HepG2 (cell line): ENCODE data around the gene CXCR1. TPM values are rescaled to one million over a fixed set of nuclear protein-coding genes. Genes with fewer than 3 reads are reported as not detected.
A peak's percentile ranks its signal among the peaks of the same experiment; 100 is the strongest.

Source experiments
- ATAC-seq: fragments of 200-7000 bp; cut with Tn5 transposase; 3 replicates; pipeline ENCODE4 v1.9.1; 2020; ENCODE audit warnings: mild to moderate bottlenecking, moderate library complexity
- BruUV-seq: library from RNA; stranded (reverse); fragments of 400-500 nt; replicated peaks from 2 replicates; lab custom pipeline; 2021; lab: Mats Ljungman, UMichigan
- CTCF ChIA-PET: fragments of 300-600 bp; formaldehyde crosslinking; extraction: SDS; loops from one replicate; lab custom pipeline; 2021; ENCODE audit warnings: low total read pairs, inconsistent platforms, low intra/inter-chr PET ratio; lab: Yijun Ruan, JAX
- POLR2A ChIA-PET: fragments of 350-600 bp; sonication (Branson Sonifier 250); formaldehyde crosslinking; loops from one replicate; lab custom pipeline; 2020; ENCODE audit warnings: antibody characterized with exemption, inconsistent platforms; lab: Yijun Ruan, JAX
- DNase-seq: peaks from one replicate; pipeline ENCODE4 v3.0.0-alpha.2; 2015; ENCODE audit warnings: low spot score
- FAIRE-seq: peaks from 3 replicates; lab custom pipeline; 2011; peaks lifted over from hg19 to GRCh38; lab: Jason Lieb, UNC
- H2AFZ ChIP-seq: one replicate; pipeline ENCODE4 v1.6.1; 2011; ENCODE audit warnings: low read length, inconsistent platforms
- H3K27ac ChIP-seq: fragments of 300-600 bp; 3 replicates; pipeline ENCODE4 v1.8.0; 2011; ENCODE audit warnings: mixed run types, mild to moderate bottlenecking, mixed read lengths, low read length, inconsistent platforms; ENCODE audit not compliant: insufficient read depth; ENCODE audit errors: extremely low read length
- H3K27me3 ChIP-seq, 2 experiments: fragments of 200-600 bp in 1 of 2; 2 replicates in 1 of 2; 3 replicates in 1 of 2; pipeline versions ENCODE4 v1.6.0 to v1.8.0; 2011; ENCODE audit warnings: low read length in 2 of 2, mild to moderate bottlenecking in 2 of 2, moderate library complexity in 2 of 2, inconsistent platforms in 1 of 2; ENCODE audit not compliant: insufficient read depth in 2 of 2, control insufficient read depth in 1 of 2
- H3K36me3 ChIP-seq, 2 experiments: fragments of 200-600 bp in 1 of 2; replicated peaks in 1 of 2; 2 replicates in 1 of 2; 3 replicates in 1 of 2; pipeline versions ENCODE4 v1.5.1 to v1.8.0; 2011; ENCODE audit warnings: low read length in 2 of 2, inconsistent platforms in 1 of 2; ENCODE audit not compliant: insufficient read depth in 2 of 2, control insufficient read depth in 1 of 2
- H3K4me1 ChIP-seq: 2 replicates; pipeline ENCODE4 v1.5.1; 2012; ENCODE audit warnings: low read length, inconsistent platforms; ENCODE audit not compliant: insufficient read depth
- H3K4me2 ChIP-seq: 2 replicates; pipeline ENCODE4 v1.6.0; 2011; ENCODE audit warnings: low read depth, low read length, inconsistent platforms
- H3K4me3 ChIP-seq, 3 experiments: fragments of 200-600 bp in 1 of 3; sonication (generic), shearing (Covaris generic) in 1 of 3; replicated peaks in 1 of 3; 2 replicates each; pipeline ENCODE4 v1.5.1; 2011 to 2016; ENCODE audit warnings: low read length in 3 of 3, inconsistent platforms in 2 of 3, low read depth in 2 of 3, mild to moderate bottlenecking in 2 of 3, control low read depth in 1 of 3, mixed read lengths in 1 of 3; ENCODE audit not compliant: insufficient read depth in 1 of 3
- H3K79me2 ChIP-seq: one replicate; pipeline ENCODE4 v1.6.1; 2011; ENCODE audit warnings: low read length, inconsistent platforms; ENCODE audit not compliant: insufficient read depth
- H3K9ac ChIP-seq: 2 replicates; pipeline ENCODE4 v1.6.0; 2011; ENCODE audit warnings: mild to moderate bottlenecking, low read depth, low read length, inconsistent platforms; ENCODE audit not compliant: insufficient read depth
- H3K9me3 ChIP-seq: 2 replicates; pipeline ENCODE4 v1.5.1; 2012; ENCODE audit warnings: mild to moderate bottlenecking, low read length
- H4K20me1 ChIP-seq: 2 replicates; pipeline ENCODE4 v1.6.0; 2011; ENCODE audit warnings: inconsistent platforms, mild to moderate bottlenecking, low read length, moderate library complexity; ENCODE audit not compliant: insufficient read depth
- BHLHE40 ChIP-seq: IDR thresholded peaks from 2 replicates; pipeline ENCODE4 v1.6.1; 2011; ENCODE audit warnings: low read length, improper control_type of control experiment
- CEBPB ChIP-seq: IDR thresholded peaks from 2 replicates; pipeline ENCODE4 v1.6.1; 2011; ENCODE audit warnings: low read depth, low read length, improper control_type of control experiment, borderline replicate concordance
- FOXA1 ChIP-seq, 2 experiments: fragments of 450-650 bp in 1 of 2; sonication (generic) in 1 of 2; formaldehyde crosslinking in 1 of 2; IDR thresholded peaks; 2 replicates each; pipeline versions ENCODE4 v1.4.0 to v1.6.1; 2016 to 2020; ENCODE audit warnings: missing genetic modification reagents in 1 of 2
- MEIS2 ChIP-seq: sonication (generic); formaldehyde crosslinking; IDR thresholded peaks from 2 replicates; pipeline ENCODE4 v1.9.0; 2021; ENCODE audit warnings: mild to moderate bottlenecking, missing genetic modification reagents
- NFIB ChIP-seq: sonication (generic); formaldehyde crosslinking; IDR thresholded peaks from 2 replicates; pipeline ENCODE4 v1.9.0; 2021; ENCODE audit warnings: missing genetic modification reagents, mild to moderate bottlenecking, borderline replicate concordance
- TBP ChIP-seq: sonication (generic); formaldehyde crosslinking; IDR thresholded peaks from 2 replicates; pipeline ENCODE4 v1.5.0; 2020; ENCODE audit warnings: missing genetic modification reagents
- THAP11 ChIP-seq: IDR thresholded peaks from 2 replicates; pipeline ENCODE4 v1.6.1; 2016; ENCODE audit warnings: missing biosample characterization, missing genetic modification reagents
- YY1 ChIP-seq: IDR thresholded peaks from 2 replicates; pipeline ENCODE4 v1.6.1; 2011; ENCODE audit warnings: low read length, low read depth, moderate library complexity, mild to moderate bottlenecking; ENCODE audit not compliant: insufficient read depth, insufficient replicate concordance
- ZBTB8A ChIP-seq: sonication (generic); formaldehyde crosslinking; IDR thresholded peaks from 2 replicates; pipeline ENCODE4 v1.4.0; 2020; ENCODE audit warnings: mild to moderate bottlenecking, low read depth, missing genetic modification reagents, borderline replicate concordance
- ZMYM3 ChIP-seq: sonication (generic); formaldehyde crosslinking; IDR thresholded peaks from 2 replicates; pipeline ENCODE4 v1.5.1; 2020; ENCODE audit warnings: mild to moderate bottlenecking, missing genetic modification reagents
- ZNF232 ChIP-seq: sonication (generic); formaldehyde crosslinking; IDR thresholded peaks from 2 replicates; pipeline ENCODE4 v1.4.0; 2020; ENCODE audit warnings: missing genetic modification reagents, borderline replicate concordance
- ZNF446 ChIP-seq: sonication (generic); formaldehyde crosslinking; IDR thresholded peaks from 2 replicates; pipeline ENCODE4 v1.5.0; 2020; ENCODE audit warnings: mild to moderate bottlenecking, missing genetic modification reagents
- WGBS: methylation state at CpG from one replicate; pipeline ENCODE4 v1.1.6; 2017; ENCODE audit warnings: low lambda C conversion rate; 5-methylcytosine and 5-hydroxymethylcytosine counted together
- in situ Hi-C: cut with HindIII; loops from 2 replicates; pipeline ENCODE4 v1.10.0; 2017; ENCODE audit warnings: low pct_unique_long_range_greater_than_20kb; ENCODE audit not compliant: extremely low pct_ligation_motif_present
- intact Hi-C: fragments of 100-400 bp; cut with micrococcal nuclease; formaldehyde crosslinking; loops from one replicate; pipeline ENCODE4 v1.10.0; 2022; ENCODE audit not compliant: unreplicated experiment
- polyA plus RNA-seq, 8 experiments: library from polyadenylated mRNA; depleted of rRNA in 3 of 8; stranded (reverse) in 7 of 8; unstranded in 1 of 8; fragments of >200 nt; fragmentation: Illumina TruSeq in 4 of 8; extraction: Trizol in 4 of 8; gene quantifications; 2 replicates each; pipeline versions ENCODE4 v1.2.1 to v1.2.3, GENCODE V29; 2011 to 2016; ENCODE audit warnings: low read depth in 4 of 8, missing spikeins in 1 of 8, mixed read lengths in 1 of 8; ENCODE audit not compliant: insufficient read depth in 1 of 8
- total RNA-seq, 5 experiments: library from RNA; depleted of rRNA; stranded (reverse); fragments of >200 nt; fragmentation: Illumina TruSeq; extraction: Trizol; gene quantifications; 2 replicates each; pipeline ENCODE4 v1.2.3, GENCODE V29; 2016; ENCODE audit warnings: low read depth in 1 of 5
- TF ChIP-seq, protein P1 (sequence below): sonication (generic); formaldehyde crosslinking; IDR thresholded peaks from 2 replicates; pipeline ENCODE4 v1.4.0; 2020; ENCODE audit warnings: missing genetic modification reagents

CXCR1 gene
- total and polyA plus RNA-seq, 2 of the 13 experiments (the other 11 are each of a cell fraction or from before 2014, with no cell fraction given) = not detected

DNA sequence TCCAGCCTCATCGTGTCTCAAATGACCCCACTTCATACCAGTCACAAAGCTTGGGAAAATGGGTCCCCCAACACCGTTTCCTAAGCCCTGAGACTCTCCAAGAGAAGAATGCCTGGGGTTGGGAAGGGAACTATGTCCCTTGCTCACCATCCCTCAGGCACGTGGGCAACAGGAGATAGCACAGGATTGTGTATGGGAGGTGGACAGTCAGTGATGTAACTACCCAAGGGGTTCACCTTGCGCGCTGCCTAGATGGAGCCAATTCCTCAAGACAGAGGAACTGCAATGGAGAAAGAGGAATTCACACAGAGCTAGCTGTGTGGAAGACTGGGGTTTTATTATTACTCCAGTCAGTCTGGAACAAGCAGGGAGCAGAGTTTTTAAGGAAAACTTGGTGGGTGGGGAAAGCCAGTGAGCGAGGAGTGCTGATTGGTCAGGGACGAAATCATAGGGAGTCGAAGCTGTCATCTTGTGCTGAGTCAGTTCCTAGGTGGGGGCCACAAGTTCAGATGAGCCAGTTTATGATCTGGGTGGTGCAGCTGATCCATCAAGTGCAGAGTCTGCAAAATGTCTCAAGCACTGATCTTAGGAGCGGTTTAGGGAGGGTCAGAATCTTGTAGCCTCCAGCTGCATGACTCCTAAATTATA is 13.8 kb upstream of the CXCR1 start:
- no peak for FAIRE-seq
- no peak overlapping the region for H3K27ac ChIP-seq
- H3K36me3 ChIP-seq = no peaks in the 10 kb centered on the region
- CTCF ChIA-PET = no interaction called here
- H3K4me3 ChIP-seq = no peak overlapping the region
- 0 out of 2 replicates have a peak, but pooled peaks have one; percentile 1 for TF ChIP-seq NFIB (CRISPR knock-in tag)
- TF ChIP-seq THAP11 (CRISPR knock-in tag) = no peak
- no peak for TF ChIP-seq YY1
- TF ChIP-seq ZNF232 (CRISPR knock-in tag) = no peak
- no peaks in the 10 kb centered on the region for H3K79me2 ChIP-seq
- no peaks in the 10 kb centered on the region for H3K9me3 ChIP-seq
- peaks cover 0 to 18% of the 10 kb centered on the region in 2 experiments; a peak in 4 of 5 replicates for H3K27me3 ChIP-seq
- BruUV-seq = no TSS peak
- no peaks in the 10 kb centered on the region for H4K20me1 ChIP-seq
- peak; percentile 51 for ATAC-seq
- no peak overlapping the region for H3K4me2 ChIP-seq
- WGBS = 37% methylated on average over 9 of the region's 9 CpGs
- POLR2A ChIA-PET = no interaction called here
- peaks cover 10% of the 10 kb centered on the region for H3K4me1 ChIP-seq
- no peak for DNase-seq
- intact Hi-C loops = loop anchor here (10.0 kb wide), 1 partner anchor 214 kb away; the partner anchor contains the start of gene CTDSP1
- no peak overlapping the region for H2AFZ ChIP-seq
- in situ Hi-C loops = no loop called here
- H3K9ac ChIP-seq = no peak overlapping the region

GRCh38 chr2:218179782-218180181 is 13.0 kb upstream of the CXCR1 start:
- FAIRE-seq = peak; percentile 12
- WGBS = 32% methylated on average over 4 of the region's 4 CpGs
- Histone ChIP-seq H3K36me3 (no peaks in the 10 kb centered on the region), H3K4me2 (no peak overlapping the region), H3K27me3 (peaks cover 0 to 18% of the 10 kb centered on the region in 2 experiments; a peak in 4 of 5 replicates), H2AFZ (no peak overlapping the region), H3K9me3 (no peaks in the 10 kb centered on the region), H3K4me1 (peaks cover 10% of the 10 kb centered on the region), H3K9ac (no peak overlapping the region), H3K4me3 (no peak overlapping the region), H4K20me1 (no peaks in the 10 kb centered on the region), H3K27ac (no peak overlapping the region), H3K79me2 (no peaks in the 10 kb centered on the region)
- peak; percentile 22 for DNase-seq
- POLR2A ChIA-PET = no interaction called here
- in situ Hi-C loops = no loop called here
- intact Hi-C loops = loop anchor here (10.0 kb wide), 1 partner anchor 215 kb away; the partner anchor contains the start of gene CTDSP1
- no peak for TF ChIP-seq FOXA1 (IDR thresholded peaks at IDR 0.05)
- TF ChIP-seq FOXA1 (CRISPR knock-in tag; IDR thresholded peaks at IDR 0.05) = peak; percentile 21; the same call in 1 of the 2 replicates
- TF ChIP-seq, protein P1, sequence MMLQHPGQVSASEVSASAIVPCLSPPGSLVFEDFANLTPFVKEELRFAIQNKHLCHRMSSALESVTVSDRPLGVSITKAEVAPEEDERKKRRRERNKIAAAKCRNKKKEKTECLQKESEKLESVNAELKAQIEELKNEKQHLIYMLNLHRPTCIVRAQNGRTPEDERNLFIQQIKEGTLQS (CRISPR knock-in tag) = no peak
- TF ChIP-seq MEIS2 = no peak
- TF ChIP-seq ZNF446 (CRISPR knock-in tag) = no peak
- TF ChIP-seq ZMYM3 (CRISPR knock-in tag) = no peak
- no peak for TF ChIP-seq BHLHE40
- peak; percentile 82 for TF ChIP-seq CEBPB
- no peak for TF ChIP-seq ZBTB8A
- no peak for TF ChIP-seq TBP (CRISPR knock-in tag)
- CTCF ChIA-PET = no interaction called here
- ATAC-seq = peak; percentile 74
- no TSS peak for BruUV-seq
